SK-N-DZ (cell line): ENCODE measurements around the gene MSTO1. TPM values are rescaled to one million over a fixed set of nuclear protein-coding genes. Genes with fewer than 3 reads are reported as not detected.
"Not testable (repeated sequence)": the region's sequence is repeated elsewhere in the genome, so short reads cannot be mapped to it uniquely, and the experiment has no call there.

Experiments used
- DNase-seq: peaks from one replicate; pipeline ENCODE4 v3.0.0-alpha.2; 2015; ENCODE audit warnings: low spot score
- polyA plus RNA-seq, 2 experiments: library from polyadenylated mRNA; depleted of rRNA; stranded (reverse); fragments of >200 nt; gene quantifications; 2 replicates each; pipeline ENCODE4 v1.2.3, GENCODE V29; 2014

MSTO1 gene
- 38.9 and 49.0 TPM in 2 replicates for polyA plus RNA-seq (2014; cell fraction: cytosol; rRNA removed)
- polyA plus RNA-seq (2014; cell fraction: nucleus; rRNA removed) = 455 and 485 TPM in 2 replicates

DNA sequence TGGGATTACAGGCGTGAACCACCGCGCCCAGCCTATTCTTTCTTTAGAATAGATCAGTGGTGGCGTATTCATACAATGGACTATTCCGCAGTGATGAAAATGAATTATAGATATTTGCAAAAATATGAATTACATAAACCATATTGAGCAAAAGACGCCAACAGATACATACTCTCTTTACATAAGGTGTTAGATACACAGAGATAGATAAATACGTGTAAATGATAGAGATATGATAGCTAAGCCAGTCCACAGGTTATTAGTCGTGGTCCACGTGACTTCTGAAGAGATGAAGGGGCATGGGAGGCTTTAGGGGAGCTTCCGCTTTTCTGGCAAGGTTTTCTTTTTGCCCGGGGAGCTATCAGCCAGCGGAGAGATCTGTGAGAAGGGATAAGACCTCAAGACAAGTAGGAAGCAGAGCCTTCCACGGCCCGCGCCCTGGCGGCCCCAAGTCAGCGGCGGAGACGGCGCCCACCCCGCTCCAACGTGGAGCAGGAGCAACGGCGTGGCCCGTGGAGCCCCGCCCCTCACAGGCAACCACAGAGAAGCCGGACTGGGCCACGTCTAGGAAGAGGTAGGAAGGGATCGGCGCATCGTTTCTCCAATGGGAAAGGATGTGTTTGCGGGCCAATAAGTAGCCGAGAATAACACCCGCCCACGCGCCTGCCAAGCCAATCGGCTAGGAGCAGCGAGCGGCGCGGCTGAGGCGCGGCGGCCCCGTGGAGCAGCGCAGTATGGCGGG, at the start of gene MSTO1:
TSS of gene MSTO1 (plus strand) at position 704 of the 742 bp plus-strand sequence. CDS start at position 735, 31 bp downstream.
- DNase-seq = peak; percentile 99

DNA sequence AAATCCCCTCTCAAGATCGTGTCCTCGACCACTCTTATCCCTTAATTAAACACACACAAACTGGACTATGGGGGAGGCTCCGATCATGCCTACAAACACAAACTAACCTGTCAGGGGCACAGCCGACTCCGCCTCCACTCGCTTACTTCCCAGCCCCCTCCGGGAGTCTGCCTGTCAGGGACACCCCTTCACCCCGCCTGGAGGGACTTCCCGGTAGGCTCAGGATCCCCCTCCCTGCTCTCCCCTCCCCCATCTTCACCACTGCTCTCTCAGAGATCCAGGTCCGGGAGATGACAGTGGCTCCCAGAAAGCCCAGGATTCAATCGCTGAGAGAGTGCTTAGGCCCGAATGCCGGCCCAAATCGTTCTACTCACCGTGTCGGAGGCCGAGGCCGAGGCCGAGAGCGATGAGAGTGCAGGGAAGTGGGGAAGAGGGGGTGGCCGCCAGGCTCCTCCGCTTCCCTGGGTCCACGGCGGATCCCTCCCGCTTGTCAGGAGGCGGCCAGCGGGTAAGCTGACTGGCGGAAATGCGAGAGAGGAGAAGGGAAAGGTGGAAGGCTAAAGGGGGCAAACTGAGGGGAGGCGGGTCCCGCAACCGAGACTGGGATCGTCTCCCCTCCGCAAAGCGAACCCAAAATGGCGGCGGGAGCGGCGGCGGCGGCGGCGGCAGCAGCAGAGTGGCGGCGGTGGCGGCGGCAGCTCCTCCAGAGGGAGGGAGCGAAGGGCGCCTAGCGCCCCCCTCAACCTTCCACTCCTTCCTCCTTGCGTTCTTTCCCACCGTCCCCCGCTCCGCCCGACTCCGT, 48.0 kb upstream of the MSTO1 start:
- DNase-seq = not testable (repeated sequence)

DNA sequence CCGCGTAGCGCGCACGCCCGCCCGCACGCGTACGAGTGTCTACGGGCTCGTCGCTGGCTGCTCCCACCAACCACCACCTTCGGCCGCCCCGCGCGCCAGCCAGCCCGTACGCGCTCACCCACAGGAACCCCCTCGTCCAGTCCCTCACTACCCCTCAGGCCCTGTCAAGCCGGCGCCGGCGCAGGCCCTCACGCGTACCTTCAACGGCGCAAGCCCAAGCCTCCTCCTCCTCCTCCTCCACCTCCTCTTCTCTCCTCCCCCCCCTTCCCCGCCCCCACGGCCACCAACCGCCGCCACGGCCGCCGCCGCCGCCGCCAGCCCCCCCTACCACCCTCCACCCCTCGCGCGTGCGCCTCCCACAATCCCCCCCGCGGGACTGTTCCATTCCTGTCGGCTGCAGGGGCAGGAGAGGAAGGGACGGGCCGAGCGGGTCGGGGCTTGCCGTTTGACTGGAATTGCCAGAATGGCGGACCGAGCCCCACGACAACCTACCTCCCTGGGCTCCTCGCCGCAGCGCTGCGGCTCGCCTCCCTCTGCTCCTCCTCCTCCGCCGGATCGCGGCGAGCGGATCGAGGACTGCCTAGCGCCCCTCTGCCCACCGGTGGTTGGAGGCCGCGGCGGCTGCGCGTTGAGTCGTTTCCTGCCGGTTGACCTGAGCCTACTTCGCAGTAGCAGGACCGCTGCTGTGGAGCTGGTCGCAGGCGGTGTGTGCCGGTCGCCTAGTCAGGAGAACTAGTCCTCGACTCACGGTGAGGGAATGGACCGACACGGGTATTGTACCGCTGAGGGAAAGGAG, 47.2 kb upstream of the MSTO1 start, which contains the start of gene ASH1L:
TSS of gene ASH1L (minus strand) at position 223 of the 796 bp plus-strand sequence. CDS start 41,284 bp downstream, outside the sequence.
- peak; percentile 95 for DNase-seq

- DNase-seq = peak; percentile 21
Observed at GRCh38 chr1:155563377-155564022, 46.5 kb upstream of the MSTO1 start.

DNA sequence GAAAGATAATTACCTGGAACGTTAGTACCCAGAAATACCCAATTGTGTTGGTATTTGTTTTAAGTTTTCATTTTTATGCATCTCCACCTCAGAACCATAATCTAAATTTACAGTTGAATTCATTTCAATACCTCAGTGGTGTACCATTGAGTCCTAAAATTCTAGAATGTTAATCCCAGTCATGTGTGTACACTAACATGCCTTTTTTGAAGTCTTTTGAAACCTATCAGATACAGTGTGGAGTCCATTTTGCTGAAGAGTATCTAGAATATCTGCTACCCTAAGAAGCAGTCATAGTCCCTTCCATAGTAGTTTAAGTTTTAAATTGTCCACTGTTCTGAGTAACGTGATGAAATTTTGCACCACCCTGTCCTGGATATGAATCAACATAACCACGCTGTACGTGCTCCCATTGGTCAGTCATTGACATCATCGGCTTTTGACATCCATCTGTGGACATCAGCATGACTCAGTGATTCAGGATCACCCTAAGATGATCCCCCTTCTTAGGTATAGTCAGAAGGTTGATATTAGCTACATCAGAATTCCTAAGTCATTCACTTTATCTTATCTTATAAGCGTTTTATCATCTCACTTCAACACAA, 39.9 kb upstream of the MSTO1 start:
- DNase-seq = no peak

DNA sequence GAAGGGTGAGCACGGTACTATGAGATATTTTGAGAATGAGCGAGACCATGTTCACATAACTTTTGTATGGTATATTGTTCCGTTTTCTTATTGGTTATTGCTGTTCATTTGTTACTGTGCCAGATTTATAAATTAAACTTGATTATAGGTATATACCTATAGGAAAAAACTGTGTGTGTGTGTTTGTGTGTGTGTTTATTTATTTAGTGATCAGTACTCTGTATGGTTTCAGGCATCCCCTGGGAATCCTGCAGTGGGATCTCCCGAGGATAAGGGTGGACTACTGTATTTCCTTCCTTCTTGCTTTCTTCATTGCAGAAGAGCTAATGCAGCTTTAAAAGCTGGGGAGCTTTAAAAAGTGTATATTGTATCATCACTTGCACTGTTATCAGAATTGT, 39.4 kb upstream of the MSTO1 start:
- no peak for DNase-seq

DNA sequence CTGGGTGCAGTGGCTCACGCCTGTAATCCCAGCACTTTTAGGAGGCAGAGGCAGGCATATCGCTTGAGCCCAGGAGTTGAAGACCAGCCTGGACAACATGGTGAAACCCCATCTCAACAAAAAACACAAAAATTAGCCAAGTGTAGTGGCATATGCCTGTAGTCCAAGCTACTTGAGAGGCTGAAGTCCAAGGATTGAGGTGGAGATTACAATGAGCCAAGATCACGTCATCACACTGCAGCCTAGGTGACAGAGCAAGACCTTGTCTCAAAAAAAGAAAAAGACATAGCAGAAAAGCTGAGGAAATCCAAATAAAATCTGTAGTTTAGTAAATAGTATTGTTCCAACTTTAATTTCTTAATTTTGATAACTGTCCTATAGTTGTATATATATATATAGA, 35.9 kb upstream of the MSTO1 start:
- DNase-seq = no peak

- DNase-seq = not testable (repeated sequence)
Observed at GRCh38 chr1:155575608-155576007, 34.4 kb upstream of the MSTO1 start.

DNA sequence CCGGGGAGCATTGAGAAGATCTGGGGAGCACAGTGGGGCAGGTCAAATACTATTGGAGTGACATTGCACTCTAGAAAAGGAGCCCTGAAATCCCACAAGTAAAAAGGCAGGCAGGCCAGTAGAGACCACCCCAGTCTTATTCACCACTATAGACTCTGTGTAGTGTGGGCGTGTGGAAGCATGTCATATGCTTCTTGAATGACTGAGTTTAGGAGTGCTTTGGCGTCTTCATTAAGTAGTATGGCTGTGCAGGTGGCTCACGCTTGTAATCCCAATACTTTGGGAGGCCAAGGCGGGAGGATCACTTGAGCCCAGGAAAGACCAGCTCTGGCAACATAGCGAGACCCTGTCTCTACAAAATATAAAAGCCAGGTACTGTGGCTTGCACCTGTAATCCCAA, 26.2 kb upstream of the MSTO1 start:
- not testable (repeated sequence) for DNase-seq

- DNase-seq = not testable (repeated sequence)
Observed at GRCh38 chr1:155589282-155589681, 20.7 kb upstream of the MSTO1 start.

GRCh38 chr1:155590516-155591247, 19.3 kb upstream of the MSTO1 start:
- DNase-seq = not testable (repeated sequence)

DNA sequence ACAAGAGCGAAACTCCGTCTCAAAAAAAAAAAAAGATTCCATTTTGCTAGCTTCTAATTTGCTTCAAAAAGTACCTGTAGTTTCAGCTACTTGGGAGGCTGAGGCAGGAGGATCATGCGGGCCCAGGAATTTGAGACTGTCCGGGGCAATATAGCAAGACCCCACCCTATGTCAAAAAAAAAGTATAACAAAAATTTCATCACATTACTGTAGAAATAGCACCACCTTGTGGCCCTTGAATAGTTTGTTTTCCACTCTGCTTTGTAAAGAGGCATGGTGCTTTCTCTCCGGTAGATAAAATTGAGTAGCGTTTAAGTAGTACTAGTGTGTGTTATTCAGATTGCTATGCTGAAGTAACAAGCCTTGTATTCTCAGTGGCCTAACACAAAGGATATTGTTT, 18.2 kb upstream of the MSTO1 start:
- peak; percentile 74 for DNase-seq

DNA sequence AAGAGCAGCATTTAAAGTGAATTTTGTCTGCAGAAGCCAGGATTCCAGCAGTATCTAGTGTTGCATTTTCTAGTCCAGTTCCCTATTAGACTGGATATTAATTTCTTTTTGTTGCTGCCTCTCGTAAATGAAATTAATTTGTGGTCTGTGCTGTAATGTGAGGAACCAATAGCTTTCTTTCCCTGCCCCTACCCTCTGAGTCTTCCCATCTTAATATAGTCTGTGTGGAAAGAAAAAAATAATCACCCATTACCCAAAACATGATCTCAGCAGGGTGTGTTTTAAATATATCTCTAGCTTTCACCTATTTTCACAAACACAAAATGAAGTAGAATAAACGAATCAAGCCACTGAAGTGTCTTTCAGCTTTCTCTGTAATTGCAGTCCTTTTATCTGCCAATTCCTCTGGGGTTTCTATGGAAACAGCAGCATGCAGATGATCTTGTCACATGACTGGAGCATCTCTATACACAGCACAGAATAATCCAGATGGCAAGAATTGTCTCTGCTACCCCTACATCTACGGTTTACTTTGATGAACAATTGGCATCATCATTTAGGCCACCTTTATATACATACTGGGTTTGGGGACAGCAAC, 14.0 kb upstream of the MSTO1 start:
- peak; percentile 52 for DNase-seq

- no peak for DNase-seq
Observed at GRCh38 chr1:155596864-155597263, 13.2 kb upstream of the MSTO1 start.

DNA sequence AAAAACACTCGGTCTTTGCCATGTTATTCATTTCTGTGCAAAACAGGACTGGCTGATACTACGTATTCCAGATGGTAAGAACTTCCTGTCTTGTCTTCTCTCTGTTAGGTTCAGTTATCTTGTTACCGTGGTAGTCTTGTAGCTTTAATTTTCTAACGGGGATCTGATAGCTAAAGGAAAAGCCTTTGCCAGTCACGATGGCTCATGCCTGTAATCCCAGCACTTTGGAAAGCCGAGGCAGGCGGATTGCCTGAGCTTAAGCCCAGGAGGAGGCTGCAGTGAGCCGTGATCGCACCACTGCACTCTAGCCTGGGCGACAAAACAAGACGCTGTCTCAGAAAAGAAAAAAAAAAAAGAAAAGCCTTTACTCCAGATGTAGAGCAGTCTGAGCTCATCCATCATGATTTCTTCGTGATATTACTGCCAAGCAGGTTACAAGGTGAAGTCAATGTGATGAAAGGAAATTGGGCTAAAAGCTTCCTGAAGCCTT, 11.1 kb upstream of the MSTO1 start:
- peak; percentile 93 for DNase-seq

DNA sequence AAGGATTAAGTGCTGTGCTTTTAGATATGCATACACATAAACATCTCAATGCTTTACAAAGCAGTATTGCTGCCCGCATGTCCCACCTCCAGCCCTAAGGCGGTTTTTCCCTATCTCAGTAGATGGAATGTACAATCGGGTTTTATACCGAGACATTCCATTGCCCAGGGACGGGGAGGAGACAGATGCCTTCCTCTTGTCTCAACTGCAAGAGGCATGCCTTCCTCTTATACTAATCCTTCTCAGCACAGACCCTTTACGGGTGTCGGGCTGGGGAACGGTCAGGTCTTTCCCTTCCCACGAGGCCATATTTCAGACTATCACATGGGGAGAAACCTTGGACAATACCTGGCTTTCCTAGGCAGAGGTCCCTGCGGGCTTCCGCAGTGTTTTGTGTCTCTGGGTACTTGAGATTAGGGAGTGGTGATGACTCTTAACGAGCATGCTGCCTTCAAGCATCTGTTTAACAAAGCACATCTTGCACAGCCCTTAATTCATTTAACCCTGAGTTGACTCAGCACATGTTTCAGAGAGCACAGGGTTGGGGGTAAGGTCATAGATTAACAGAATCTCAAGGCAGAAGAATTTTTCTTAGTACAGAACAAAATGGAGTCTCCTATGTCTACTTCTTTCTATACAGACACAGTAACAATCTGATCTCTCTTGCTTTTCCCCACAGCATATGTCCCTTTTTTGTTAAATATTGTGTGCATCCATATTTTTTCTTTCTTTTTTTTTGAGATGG, 10.0 kb upstream of the MSTO1 start:
- not testable (repeated sequence) for DNase-seq

DNA sequence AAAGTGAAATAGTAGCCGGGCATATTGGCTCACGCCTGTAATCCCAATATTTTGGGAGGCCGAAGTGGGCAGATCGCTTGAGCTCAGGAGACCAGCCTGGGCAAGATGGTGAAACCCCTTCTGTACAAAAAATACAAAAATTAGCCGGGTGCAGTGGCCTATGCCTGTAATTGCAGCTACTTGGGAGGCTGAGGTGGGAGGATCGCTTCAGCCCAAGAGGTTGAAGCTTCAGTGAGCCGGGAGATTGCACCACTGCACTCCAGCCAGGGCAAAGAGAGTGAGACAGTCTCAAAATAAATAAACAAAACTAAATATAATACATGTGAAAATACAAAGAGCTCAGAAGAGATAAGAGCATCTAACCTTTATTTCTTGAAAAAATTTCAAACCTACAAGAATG, 2.3 kb upstream of the MSTO1 start:
- no peak for DNase-seq

GRCh38 chr1:155608888-155609225, 1.2 kb upstream of the MSTO1 start:
- DNase-seq = no peak

DNA sequence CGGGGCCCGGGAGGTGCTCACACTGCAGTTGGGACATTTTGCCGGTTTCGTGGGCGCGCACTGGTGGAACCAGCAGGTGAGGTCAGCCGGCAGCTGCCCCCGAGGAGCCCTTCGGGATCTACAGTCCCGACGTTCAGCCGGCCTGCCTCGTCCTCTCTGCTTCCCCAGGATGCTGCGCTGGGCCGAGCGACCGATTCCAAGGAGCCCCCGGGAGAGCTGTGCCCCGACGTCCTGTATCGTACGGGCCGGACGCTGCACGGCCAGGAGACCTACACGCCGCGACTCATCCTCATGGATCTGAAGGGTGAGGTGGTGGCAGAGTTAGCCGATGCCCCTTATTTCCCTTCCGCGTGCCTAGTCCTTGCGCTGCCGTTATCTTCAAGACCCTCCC, 234 bp downstream of the MSTO1 start:
- not testable (repeated sequence) for DNase-seq
